ENCODE measurements around the gene KRTAP2-3. TPM values are rescaled to one million over a fixed set of nuclear protein-coding genes. Genes with fewer than 3 reads are reported as not detected.

KRTAP2-3 gene
- total RNA-seq, 4 donors from 2014 or later, result 0.64 to 10.8 TPM; not detected in 2

DNA sequence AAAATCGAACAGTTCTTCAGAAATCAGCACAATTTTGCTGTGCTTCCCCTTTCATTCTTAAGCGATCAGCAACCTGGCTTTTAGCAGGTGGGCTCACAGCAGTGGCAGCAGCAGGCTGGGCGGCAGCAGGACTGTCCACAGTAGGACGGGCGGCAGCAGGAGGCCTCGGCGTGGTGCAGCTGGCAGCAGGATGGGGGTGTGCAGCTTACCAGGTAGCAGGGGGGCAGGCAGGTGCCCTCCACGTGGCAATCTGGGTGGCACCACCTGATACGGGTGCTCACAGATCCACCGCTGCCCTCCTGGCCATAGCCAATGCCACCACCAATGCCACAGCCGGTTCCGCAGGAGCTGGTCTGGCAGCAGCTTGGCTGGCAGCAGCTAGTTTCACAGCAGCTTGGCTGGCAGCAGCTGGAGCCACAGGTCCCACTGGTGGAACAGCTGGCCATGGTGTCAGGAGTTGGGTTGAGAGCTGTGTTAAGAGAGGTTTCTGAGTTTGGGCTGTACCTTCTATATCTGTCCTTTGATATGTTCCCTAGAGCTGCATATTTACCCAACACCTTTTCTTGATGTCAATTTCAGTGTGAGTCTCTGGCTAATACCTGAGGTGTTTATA, 30.2 kb downstream of the KRTAP2-3 start, which contains the start of gene KRTAP1-4:
Gene KRTAP1-4 (minus strand): TSS at position 563 of the 613 bp plus-strand sequence. CDS start 117 bp downstream, at position 446.
- no peak for DNase-seq (ENCODE audit: low spot score in 2 of 2)
- Histone ChIP-seq H3K9me3 (no peaks in the 10 kb centered on the region), H3K27ac (no peak within 1 kb of the TSS), H3K27me3 (peaks cover 16% of the 10 kb centered on the region), H3K4me3 (no peak within 1 kb of the TSS), H3K36me3 (no peaks in the 10 kb centered on the region), H3K4me1 (peaks cover 9% of the 10 kb centered on the region)
- no peak for TF ChIP-seq POLR2A (IDR thresholded peaks at IDR 0.05)
- no peak for TF ChIP-seq CTCF (IDR thresholded peaks at IDR 0.05)
- TF ChIP-seq EP300 (IDR thresholded peaks at IDR 0.05), result no peak
- TF ChIP-seq POLR2AphosphoS5 (IDR thresholded peaks at IDR 0.05), result no peak
- WGBS, result 83% methylated on average over 8 of the region's 12 CpGs

DNA sequence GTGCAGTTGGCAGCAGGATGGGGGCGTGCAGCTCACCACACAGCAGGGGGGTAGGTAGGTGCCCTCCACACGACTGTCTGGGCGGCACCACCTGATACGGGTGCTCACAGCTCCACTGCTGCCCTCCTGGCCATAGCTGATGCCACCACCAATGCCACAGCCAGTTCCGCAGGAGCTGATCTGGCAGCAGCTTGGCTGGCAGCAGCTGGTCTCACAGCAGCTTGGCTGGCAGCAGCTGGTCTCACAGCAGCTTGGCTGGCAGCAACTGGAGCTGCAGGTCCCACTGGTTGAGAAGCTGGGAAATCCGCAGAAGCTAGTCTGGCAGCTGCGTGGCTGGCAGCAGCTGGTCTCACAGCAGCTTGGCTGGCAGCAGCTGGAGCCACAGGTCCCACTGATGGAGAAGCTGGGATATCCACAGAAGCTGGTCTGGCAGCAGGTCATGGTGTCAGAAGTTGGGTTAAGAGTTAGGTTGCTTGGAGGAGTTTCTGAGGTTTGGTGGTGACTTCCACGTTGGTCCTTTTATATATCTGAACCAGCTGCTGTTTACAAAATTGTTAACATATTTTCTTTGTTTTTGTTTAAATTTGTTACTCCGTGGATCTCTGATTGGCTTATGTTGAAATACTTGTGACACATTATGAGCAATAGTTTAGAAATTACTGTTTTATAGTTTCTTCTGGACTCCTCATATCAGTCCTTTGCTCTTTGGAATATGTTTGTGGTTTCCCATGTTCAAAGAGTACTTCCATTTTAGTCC, 33.0 kb downstream of the KRTAP2-3 start, which contains the start of gene KRTAP1-5:
Gene KRTAP1-5 (minus strand): TSS at position 494 of the 757 bp plus-strand sequence. CDS start 53 bp downstream, at position 441.
- peaks cover 9% of the 10 kb centered on the region for H3K4me1 ChIP-seq
- no peaks in the 10 kb centered on the region for H3K36me3 ChIP-seq
- H3K27ac ChIP-seq, result no peak within 1 kb of the TSS
- H3K27me3 ChIP-seq, result peaks cover 16% of the 10 kb centered on the region
- DNase-seq (ENCODE audit: low spot score in 2 of 2), result no peak
- H3K9me3 ChIP-seq, result no peaks in the 10 kb centered on the region
- WGBS, result 48% methylated on average over 9 of the region's 9 CpGs
- TF ChIP-seq EP300 (IDR thresholded peaks at IDR 0.05) (no peak), POLR2AphosphoS5 (IDR thresholded peaks at IDR 0.05) (no peak), CTCF (IDR thresholded peaks at IDR 0.05) (no peak), POLR2A (IDR thresholded peaks at IDR 0.05) (no peak)
- no peak within 1 kb of the TSS for H3K4me3 ChIP-seq

DNA sequence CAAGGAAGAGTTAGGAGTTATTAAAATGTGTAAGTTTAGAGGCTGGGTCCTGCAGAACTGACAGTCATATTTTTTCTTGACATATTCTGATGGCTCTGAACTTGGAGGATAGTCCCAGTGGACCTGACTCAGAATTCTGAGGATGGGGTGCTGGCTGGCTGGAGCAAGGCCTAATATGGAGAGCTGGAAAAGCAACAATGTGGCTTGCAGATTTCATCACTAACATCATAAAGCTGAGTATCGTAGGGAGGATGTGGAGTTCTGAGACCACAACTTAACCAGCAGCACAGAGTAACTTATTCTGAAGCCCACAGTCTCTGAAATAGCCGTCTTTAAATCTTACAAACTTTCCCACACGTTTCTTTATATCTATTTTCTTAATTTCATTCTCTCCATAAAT, 35.2 kb downstream of the KRTAP2-3 start:
- no peaks in the 10 kb centered on the region for H3K9me3 ChIP-seq
- 66% methylated on average over 3 of the region's 3 CpGs for WGBS

GRCh38 chr17:41020336-41020735, 39.6 kb downstream of the KRTAP2-3 start:
- Histone ChIP-seq H3K4me3 (no peak overlapping the region), H3K27me3 (no peaks in the 10 kb centered on the region), H3K9me3 (no peaks in the 10 kb centered on the region), H3K36me3 (no peaks in the 10 kb centered on the region), H3K4me1 (no peaks in the 10 kb centered on the region), H3K27ac (no peak overlapping the region)
- no peak for TF ChIP-seq CTCF (IDR thresholded peaks at IDR 0.05)
- TF ChIP-seq POLR2A (IDR thresholded peaks at IDR 0.05), result no peak
- TF ChIP-seq POLR2AphosphoS5 (IDR thresholded peaks at IDR 0.05), result no peak
- TF ChIP-seq EP300 (IDR thresholded peaks at IDR 0.05), result no peak
- DNase-seq (ENCODE audit: low spot score in 2 of 2), result no peak

More for the DNA sequence above, 35.2 kb downstream of the KRTAP2-3 start:
- no peak overlapping the region for H3K4me3 ChIP-seq
- H3K27ac ChIP-seq, result no peak overlapping the region
- peaks cover 7% of the 10 kb centered on the region for H3K4me1 ChIP-seq
- TF ChIP-seq POLR2A (IDR thresholded peaks at IDR 0.05) (no peak), EP300 (IDR thresholded peaks at IDR 0.05) (no peak), CTCF (IDR thresholded peaks at IDR 0.05) (no peak), POLR2AphosphoS5 (IDR thresholded peaks at IDR 0.05) (no peak)
- DNase-seq (ENCODE audit: low spot score in 2 of 2), result no peak
- H3K36me3 ChIP-seq, result no peaks in the 10 kb centered on the region
- H3K27me3 ChIP-seq, result peaks cover 12% of the 10 kb centered on the region

GRCh38 chr17:41019415-41019814, 40.5 kb downstream of the KRTAP2-3 start:
- TF ChIP-seq POLR2AphosphoS5 (IDR thresholded peaks at IDR 0.05) (no peak), POLR2A (IDR thresholded peaks at IDR 0.05) (no peak), EP300 (IDR thresholded peaks at IDR 0.05) (no peak), CTCF (IDR thresholded peaks at IDR 0.05) (no peak)
- 88% methylated on average over 2 of the region's 3 CpGs for WGBS

More at GRCh38 chr17:41019415-41019814, 40.5 kb downstream of the KRTAP2-3 start:
- no peak overlapping the region for H3K4me3 ChIP-seq
- no peaks in the 10 kb centered on the region for H3K9me3 ChIP-seq
- no peaks in the 10 kb centered on the region for H3K27me3 ChIP-seq
- H3K36me3 ChIP-seq, result no peaks in the 10 kb centered on the region
- no peak overlapping the region for H3K27ac ChIP-seq
- no peaks in the 10 kb centered on the region for H3K4me1 ChIP-seq
- no peak for DNase-seq (ENCODE audit: low spot score in 2 of 2)
